GM12878 (cell line): ENCODE data around the gene PRCP. TPM values are rescaled to one million over a fixed set of nuclear protein-coding genes. Genes with fewer than 3 reads are reported as not detected.

Experiments
- ATAC-seq: fragments of 200-7000 bp; cut with Tn5 transposase; 3 replicates; pipeline ENCODE4 v1.9.1; 2020; ENCODE audit warnings: mild to moderate bottlenecking, moderate library complexity
- BruUV-seq: library from RNA; stranded (reverse); fragments of 400-500 nt; replicated peaks from 2 replicates; lab custom pipeline; 2021; lab: Mats Ljungman, UMichigan
- CTCF ChIA-PET: fragments of 300-600 bp; sonication (Branson Sonifier 250); formaldehyde crosslinking; extraction: SDS; loops from one replicate; lab custom pipeline; 2021; ENCODE audit warnings: inconsistent platforms; lab: Yijun Ruan, JAX
- POLR2A ChIA-PET: fragments of 350-600 bp; formaldehyde crosslinking; extraction: SDS; loops from one replicate; lab custom pipeline; 2021; ENCODE audit warnings: inconsistent platforms; lab: Charles Lee
- RAD21 ChIA-PET: fragments of 300-600 bp; sonication (Branson Sonifier 250); formaldehyde crosslinking; loops from one replicate; lab custom pipeline; 2023; ENCODE audit warnings: antibody characterized with exemption; ENCODE audit not compliant: unreplicated experiment; lab: Charles Lee
- SMC1A ChIA-PET: fragments of 300-600 bp; sonication (Branson Sonifier 250); formaldehyde crosslinking; loops from one replicate; lab custom pipeline; 2023; ENCODE audit not compliant: unreplicated experiment, uncharacterized antibody; lab: Charles Lee
- DNase-seq: peaks from one replicate; pipeline ENCODE4 v3.0.0-alpha.2; 2011; ENCODE audit warnings: low read depth, low spot score
- FAIRE-seq: peaks from 3 replicates; lab custom pipeline; 2011; peaks lifted over from hg19 to GRCh38; lab: Jason Lieb, UNC
- H2AFZ ChIP-seq: 2 replicates; pipeline ENCODE4 v1.6.0; 2011; ENCODE audit warnings: low read depth, low read length, control low read depth; ENCODE audit not compliant: control insufficient read depth
- H3K27ac ChIP-seq: 2 replicates; pipeline ENCODE4 v1.5.1; 2011; ENCODE audit warnings: control low read depth; ENCODE audit not compliant: control insufficient read depth, insufficient read depth
- H3K27me3 ChIP-seq, 2 experiments: replicated peaks in 1 of 2; 2 replicates each; pipeline versions ENCODE4 v1.6.0 to v1.6.1; 2011; ENCODE audit warnings: low read length in 1 of 2; ENCODE audit not compliant: control insufficient read depth in 2 of 2, insufficient read depth in 2 of 2
- H3K36me3 ChIP-seq, 2 experiments: 2 replicates each; pipeline ENCODE4 v1.5.1; 2011; ENCODE audit warnings: low read length in 1 of 2; ENCODE audit not compliant: control insufficient read depth in 2 of 2, insufficient read depth in 2 of 2
- H3K4me1 ChIP-seq: 2 replicates; pipeline ENCODE4 v1.6.1; 2011; ENCODE audit warnings: mild to moderate bottlenecking, low read length, moderate library complexity, mixed read lengths; ENCODE audit not compliant: control insufficient read depth, insufficient read depth
- H3K4me2 ChIP-seq: 2 replicates; pipeline ENCODE4 v1.6.0; 2011; ENCODE audit warnings: control low read depth; ENCODE audit not compliant: control insufficient read depth, insufficient read depth
- H3K4me3 ChIP-seq: fragments of 200-600 bp; sonication (generic); 2 replicates; pipeline ENCODE4 v1.5.1; 2016
- H3K79me2 ChIP-seq: 2 replicates; pipeline ENCODE4 v1.6.0; 2011; ENCODE audit warnings: low read length; ENCODE audit not compliant: control insufficient read depth, insufficient read depth
- H3K9ac ChIP-seq: 2 replicates; pipeline ENCODE4 v1.8.0; 2011; ENCODE audit warnings: low read length, control low read depth, mixed read lengths; ENCODE audit not compliant: control insufficient read depth, insufficient read depth
- H3K9me3 ChIP-seq: replicated peaks from 3 replicates; pipeline ENCODE4 v1.5.1; 2011; ENCODE audit warnings: mild to moderate bottlenecking, low read length; ENCODE audit not compliant: control insufficient read depth, insufficient read depth
- H4K20me1 ChIP-seq: 2 replicates; pipeline ENCODE4 v1.6.0; 2011; ENCODE audit not compliant: control insufficient read depth, insufficient read depth
- CUX1 ChIP-seq: IDR thresholded peaks from 2 replicates; pipeline ENCODE4 v1.6.1; 2012; ENCODE audit warnings: improper control_type of control experiment, low read depth, low read length; ENCODE audit not compliant: insufficient replicate concordance
- E2F8 ChIP-seq: fragments of 450-650 bp; IDR thresholded peaks from 2 replicates; pipeline ENCODE4 v1.6.1; 2018; ENCODE audit warnings: mild to moderate bottlenecking, low read depth, moderate library complexity; ENCODE audit not compliant: partially characterized antibody
- PKNOX1 ChIP-seq: fragments of 450-650 bp; IDR thresholded peaks from 2 replicates; pipeline ENCODE4 v1.6.1; 2016; ENCODE audit warnings: mild to moderate bottlenecking
- SMAD1 ChIP-seq: fragments of 450-650 bp; IDR thresholded peaks from 2 replicates; pipeline ENCODE4 v1.6.1; 2018; ENCODE audit warnings: mild to moderate bottlenecking, low read depth; ENCODE audit not compliant: partially characterized antibody
- SPI1 ChIP-seq: IDR thresholded peaks from 2 replicates; pipeline ENCODE4 v1.6.1; 2011; ENCODE audit warnings: low read depth, mild to moderate bottlenecking, low read length, moderate library complexity, borderline replicate concordance; ENCODE audit not compliant: insufficient read depth
- WGBS: methylation state at CpG from one replicate; pipeline ENCODE4 v1.1.6; 2016; ENCODE audit warnings: low lambda C conversion rate; ENCODE audit not compliant: insufficient replicate concordance, insufficient coverage; ENCODE audit errors: missing lambda C conversion rate; 5-methylcytosine and 5-hydroxymethylcytosine counted together
- in situ Hi-C: fragments of 300-500 bp; cut with MboI; formaldehyde crosslinking; loops from 9 replicates; pipeline ENCODE4 v1.14.3; 2018; ENCODE audit warnings: mixed read lengths
- intact Hi-C: fragments of 100-400 bp; cut with micrococcal nuclease; formaldehyde crosslinking; loops from one replicate; pipeline ENCODE4 v1.14.2; 2022; ENCODE audit not compliant: unreplicated experiment
- polyA plus RNA-seq, 11 experiments: library from polyadenylated mRNA; depleted of rRNA in 4 of 11; unstranded in 6 of 11; stranded (reverse) in 5 of 11; fragments of >200 nt; fragmentation: Nextera tagmentation in 4 of 11; fragmentation: Illumina TruSeq in 1 of 11; extraction: Ambion mirVana in 4 of 11; extraction: Trizol in 1 of 11; gene quantifications; 1 replicate in 1 of 11; 2 replicates in 10 of 11; pipeline versions ENCODE4 v1.2.1 to v1.2.3, GENCODE V29; 2011 to 2016; ENCODE audit warnings: inconsistent platforms in 2 of 11, missing spikeins in 2 of 11, low read depth in 1 of 11
- total RNA-seq, 4 experiments: library from RNA; depleted of rRNA in 3 of 4; stranded (reverse); fragments of >200 nt in 3 of 4; fragmentation: Illumina TruSeq in 1 of 4; extraction: Trizol in 1 of 4; gene quantifications; 2 replicates each; pipeline versions ENCODE4 v1.2.1 to v1.2.3, GENCODE V29; 2013 to 2021

Gene PRCP
- total and polyA plus RNA-seq, 10 of the 15 experiments (the other 5 are each of a cell fraction or from before 2014, with no cell fraction given) = 14.9 to 43.6 (median 20.0) TPM

- no peak for FAIRE-seq
Measured at GRCh38 chr11:82863209-82863608, 37.0 kb downstream of the PRCP start.

More at GRCh38 chr11:82863209-82863608, 37.0 kb downstream of the PRCP start:
- Histone ChIP-seq H4K20me1 (no peaks in the 10 kb centered on the region), H3K79me2 (no peaks in the 10 kb centered on the region), H3K4me2 (0 out of 2 replicates have a peak overlapping the region, but pooled peaks have one; percentile 17), H2AFZ (no peak overlapping the region), H3K4me1 (peaks cover 7% of the 10 kb centered on the region), H3K9ac (no peak overlapping the region), H3K27me3 (no peaks in the 10 kb centered on the region), H3K27ac (no peak overlapping the region), H3K36me3 (no peaks in the 10 kb centered on the region), H3K4me3 (no peak overlapping the region), H3K9me3 (no peaks in the 10 kb centered on the region)
- CTCF ChIA-PET = interaction anchor here (1.0 to 1.9 kb wide), 12 partner anchors 10 to 429 kb away, joined by 3 to 10 read pairs (median 4); no protein-coding TSS in a partner anchor
- no peak for DNase-seq
- POLR2A ChIA-PET = interaction anchor here (1.0 kb wide), 1 partner anchor 13 kb away, joined by 3 read pairs; no protein-coding TSS in a partner anchor
- TF ChIP-seq SPI1 (no peak), PKNOX1 (no peak), SMAD1 (no peak), E2F8 (no peak), CUX1 (no peak)
- RAD21 ChIA-PET = interaction anchor here (0.6 to 1.1 kb wide), 3 partner anchors 30 to 1228 kb away, joined by 3 to 4 read pairs (median 3); no protein-coding TSS in a partner anchor
- no TSS peak for BruUV-seq
- intact Hi-C loops (no loop called here), in situ Hi-C loops (no loop called here)
- 85% methylated on average over 2 of the region's 2 CpGs for WGBS
- SMC1A ChIA-PET = interaction anchor here (1.1 to 1.6 kb wide), 4 partner anchors 38 to 143 kb away, joined by 4 to 6 read pairs (median 4); partner anchors contain the start of genes DDIAS and PRCP
- peak; percentile 61 for ATAC-seq
